Right atrium auricular region (tissue), 2 donors: Measurements from ENCODE around the gene TNFSF10. TPM values are rescaled to one million over a fixed set of nuclear protein-coding genes. Genes with fewer than 3 reads are reported as not detected.

ENCODE experiments used
- DNase-seq: peaks from one replicate; pipeline ENCODE4 v3.0.0-alpha.2; 2019; ENCODE audit warnings: low spot score
- H3K27ac ChIP-seq, 2 donors: fragments of 200-600 bp; sonication (generic); 1 replicate in 1 of 2; 2 replicates in 1 of 2; pipeline ENCODE4 v1.5.1; 2016 to 2019
- H3K27me3 ChIP-seq, 2 donors: fragments of 200-600 bp; sonication (generic); one replicate each; pipeline versions ENCODE4 v1.5.1 to v1.6.0; 2017 to 2019
- H3K36me3 ChIP-seq: fragments of 200-600 bp; sonication (generic); one replicate; pipeline ENCODE4 v1.5.1; 2016
- H3K4me1 ChIP-seq, 2 donors: fragments of 200-600 bp; sonication (generic); one replicate each; pipeline versions ENCODE4 v1.5.1 to v1.6.0; 2017 to 2019
- H3K4me3 ChIP-seq, 2 donors: fragments of 200-600 bp; sonication (generic); 1 replicate in 1 of 2; 2 replicates in 1 of 2; pipeline ENCODE4 v1.5.1; 2017 to 2019; ENCODE audit warnings: mild to moderate bottlenecking in 1 of 2, moderate library complexity in 1 of 2
- H3K9me3 ChIP-seq, 2 donors: fragments of 200-600 bp; sonication (generic); one replicate each; pipeline ENCODE4 v1.5.1; 2019
- total RNA-seq, 2 donors: library from RNA; depleted of rRNA; stranded (reverse); fragments of >200 nt; gene quantifications; one replicate each; pipeline ENCODE4 v1.1.0, GENCODE V29; 2016
- TF ChIP-seq, protein P1 (sequence below), 2 donors: fragments of 200-600 bp; sonication (generic); IDR thresholded peaks; one replicate each; pipeline ENCODE4 v1.5.1; 2019; ENCODE audit warnings: antibody characterized with exemption in 2 of 2

TNFSF10 gene
- total RNA-seq, 2 donors from 2014 or later: 12.6 to 15.6 TPM

DNA sequence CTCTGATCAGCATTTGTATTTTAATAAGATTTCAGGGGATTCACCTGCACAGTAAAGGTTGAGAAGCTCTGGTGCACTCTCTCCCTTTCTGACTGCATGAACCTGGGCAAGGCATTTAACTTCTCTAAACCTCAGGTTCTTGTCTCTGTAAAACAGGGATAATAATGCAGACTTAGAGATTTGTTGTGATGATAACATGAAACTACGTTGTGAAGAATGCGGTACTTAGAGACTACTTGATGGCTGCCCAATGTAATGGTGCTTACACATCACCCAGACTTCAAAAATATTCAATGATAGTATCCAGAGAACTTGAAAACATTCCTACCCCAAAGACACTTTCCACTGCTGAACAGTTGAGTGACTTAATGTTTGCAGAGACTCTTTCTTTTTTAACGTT lies 19.8 kb upstream of the TNFSF10 start:
- H3K36me3 ChIP-seq: no peaks in the 10 kb centered on the region
- H3K9me3 ChIP-seq: no peaks in the 10 kb centered on the region
- no peak overlapping the region for H3K4me3 ChIP-seq
- no peak overlapping the region for H3K27ac ChIP-seq
- no peaks in the 10 kb centered on the region for H3K27me3 ChIP-seq
- TF ChIP-seq, protein P1, sequence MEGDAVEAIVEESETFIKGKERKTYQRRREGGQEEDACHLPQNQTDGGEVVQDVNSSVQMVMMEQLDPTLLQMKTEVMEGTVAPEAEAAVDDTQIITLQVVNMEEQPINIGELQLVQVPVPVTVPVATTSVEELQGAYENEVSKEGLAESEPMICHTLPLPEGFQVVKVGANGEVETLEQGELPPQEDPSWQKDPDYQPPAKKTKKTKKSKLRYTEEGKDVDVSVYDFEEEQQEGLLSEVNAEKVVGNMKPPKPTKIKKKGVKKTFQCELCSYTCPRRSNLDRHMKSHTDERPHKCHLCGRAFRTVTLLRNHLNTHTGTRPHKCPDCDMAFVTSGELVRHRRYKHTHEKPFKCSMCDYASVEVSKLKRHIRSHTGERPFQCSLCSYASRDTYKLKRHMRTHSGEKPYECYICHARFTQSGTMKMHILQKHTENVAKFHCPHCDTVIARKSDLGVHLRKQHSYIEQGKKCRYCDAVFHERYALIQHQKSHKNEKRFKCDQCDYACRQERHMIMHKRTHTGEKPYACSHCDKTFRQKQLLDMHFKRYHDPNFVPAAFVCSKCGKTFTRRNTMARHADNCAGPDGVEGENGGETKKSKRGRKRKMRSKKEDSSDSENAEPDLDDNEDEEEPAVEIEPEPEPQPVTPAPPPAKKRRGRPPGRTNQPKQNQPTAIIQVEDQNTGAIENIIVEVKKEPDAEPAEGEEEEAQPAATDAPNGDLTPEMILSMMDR (IDR thresholded peaks at IDR 0.05): no peak
- H3K4me1 ChIP-seq: no peaks in the 10 kb centered on the region
- no peak for DNase-seq

DNA sequence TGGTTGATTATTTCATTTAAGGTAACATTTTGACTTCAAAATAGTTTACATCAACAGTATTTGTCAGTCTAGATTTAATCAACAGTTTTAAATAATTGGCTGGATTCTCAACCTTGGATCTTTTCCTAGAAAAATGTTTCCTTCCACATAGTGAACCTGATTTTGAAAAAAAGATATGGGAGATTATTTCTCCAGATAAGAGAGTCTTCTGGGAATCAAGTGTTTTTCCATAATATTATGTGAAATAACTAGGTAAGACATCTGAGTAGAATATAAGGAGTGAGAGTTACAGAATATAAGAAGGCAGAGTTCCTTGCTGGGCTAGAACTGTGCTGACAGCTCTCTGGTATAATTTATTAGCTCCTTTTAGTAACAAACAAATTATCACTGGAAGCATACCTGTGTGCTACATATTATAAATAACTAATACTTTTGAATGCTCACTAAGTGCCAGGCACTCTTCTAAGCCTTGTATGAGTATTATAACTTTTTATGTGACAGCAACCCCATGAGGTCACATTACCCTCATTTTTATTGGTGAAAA lies 18.8 kb upstream of the TNFSF10 start:
- H3K4me3 ChIP-seq: no peak overlapping the region
- no peaks in the 10 kb centered on the region for H3K36me3 ChIP-seq
- no peak for DNase-seq
- TF ChIP-seq, protein P1 (IDR thresholded peaks at IDR 0.05): no peak
- H3K4me1 ChIP-seq: no peaks in the 10 kb centered on the region
- H3K9me3 ChIP-seq: no peaks in the 10 kb centered on the region
- no peaks in the 10 kb centered on the region for H3K27me3 ChIP-seq
- H3K27ac ChIP-seq: peak overlapping the region; percentile 8 to 37

GRCh38 chr3:172540049-172540448 lies 16.8 kb upstream of the TNFSF10 start:
- Histone ChIP-seq H3K27ac (no peak overlapping the region), H3K4me3 (no peak overlapping the region), H3K36me3 (no peaks in the 10 kb centered on the region), H3K27me3 (no peaks in the 10 kb centered on the region), H3K4me1 (no peaks in the 10 kb centered on the region), H3K9me3 (no peaks in the 10 kb centered on the region)
- no peak for DNase-seq
- TF ChIP-seq, protein P1 (IDR thresholded peaks at IDR 0.05): no peak

DNA sequence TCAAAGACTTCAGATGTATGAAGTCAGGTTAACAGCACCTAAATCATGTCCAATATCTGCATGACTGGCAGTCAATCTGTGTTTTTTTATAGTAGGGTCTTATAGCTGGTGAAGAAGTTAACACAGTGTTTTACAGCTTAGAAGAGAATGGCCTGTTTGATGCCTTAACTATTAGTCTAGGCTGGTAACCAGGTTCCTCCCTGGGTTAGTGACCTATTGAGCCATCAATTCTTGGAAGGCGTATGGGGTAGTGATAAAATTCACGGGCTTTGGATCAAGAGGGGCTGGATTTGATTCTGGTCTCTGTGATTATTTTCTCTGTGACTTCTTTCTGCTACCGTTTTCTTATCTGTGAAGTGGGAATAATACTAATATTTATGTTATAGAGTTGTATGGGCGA lies 16.0 kb upstream of the TNFSF10 start:
- H3K9me3 ChIP-seq: no peaks in the 10 kb centered on the region
- no peak overlapping the region for H3K4me3 ChIP-seq
- no peaks in the 10 kb centered on the region for H3K4me1 ChIP-seq
- H3K36me3 ChIP-seq: no peaks in the 10 kb centered on the region
- H3K27ac ChIP-seq: no peak overlapping the region
- TF ChIP-seq, protein P1 (IDR thresholded peaks at IDR 0.05): no peak
- DNase-seq: no peak
- H3K27me3 ChIP-seq: no peaks in the 10 kb centered on the region

- no peaks in the 10 kb centered on the region for H3K36me3 ChIP-seq
- H3K9me3 ChIP-seq: no peaks in the 10 kb centered on the region
- H3K4me1 ChIP-seq: no peaks in the 10 kb centered on the region
- TF ChIP-seq, protein P1 (IDR thresholded peaks at IDR 0.05): no peak
- no peak overlapping the region for H3K4me3 ChIP-seq
- no peak overlapping the region for H3K27ac ChIP-seq
- no peaks in the 10 kb centered on the region for H3K27me3 ChIP-seq
- no peak for DNase-seq
Observed at GRCh38 chr3:172538368-172539151, 15.3 kb upstream of the TNFSF10 start.
